HG03520 (cell line): Measurements from ENCODE around the gene AMIGO3.
"Not testable (repeated sequence)": the region's sequence is repeated elsewhere in the genome, so short reads cannot be mapped to it uniquely, and the experiment has no call there.

Source experiments
- ATAC-seq: cut with Tn5 transposase; IDR thresholded peaks from one replicate; pipeline ENCODE4 v1.9.1; 2021; ENCODE audit warnings: mild to moderate bottlenecking, moderate library complexity; ENCODE audit not compliant: unreplicated experiment

AMIGO3 gene

GRCh38 chr3:49712631-49713317 lies 6.7 kb downstream of the AMIGO3 start:
- no peak for ATAC-seq

GRCh38 chr3:49712166-49712565 lies 7.3 kb downstream of the AMIGO3 start:
- no peak for ATAC-seq

- ATAC-seq = no peak
These were observed 8.0 kb downstream of the AMIGO3 start for GRCh38 chr3:49711489-49711888.

- ATAC-seq = no peak
These were observed 9.6 kb downstream of the AMIGO3 start for GRCh38 chr3:49709852-49710251.

GRCh38 chr3:49707113-49707480 lies 12.4 kb downstream of the AMIGO3 start:
- no peak for ATAC-seq

- ATAC-seq = no peak
These were observed 12.9 kb downstream of the AMIGO3 start for GRCh38 chr3:49706456-49707112.

GRCh38 chr3:49705390-49705960 lies 14.0 kb downstream of the AMIGO3 start:
- ATAC-seq = no peak

GRCh38 chr3:49704629-49705028 lies 14.9 kb downstream of the AMIGO3 start:
- no peak for ATAC-seq

- ATAC-seq = no peak
These were observed 15.5 kb downstream of the AMIGO3 start for GRCh38 chr3:49703956-49704355.

GRCh38 chr3:49703443-49703927 lies 16.0 kb downstream of the AMIGO3 start:
- ATAC-seq = peak; percentile 85

GRCh38 chr3:49702672-49703071 lies 16.8 kb downstream of the AMIGO3 start:
- no peak for ATAC-seq

GRCh38 chr3:49701388-49702077 lies 18.0 kb downstream of the AMIGO3 start:
- ATAC-seq = no peak

- ATAC-seq = no peak
These were observed 18.9 kb downstream of the AMIGO3 start for GRCh38 chr3:49700453-49701128.

GRCh38 chr3:49700014-49700413 lies 19.5 kb downstream of the AMIGO3 start:
- no peak for ATAC-seq

- ATAC-seq = no peak
These were observed 20.1 kb downstream of the AMIGO3 start for GRCh38 chr3:49699281-49699979.

GRCh38 chr3:49695350-49696015 lies 24.0 kb downstream of the AMIGO3 start:
- ATAC-seq = not testable (repeated sequence)

- not testable (repeated sequence) for ATAC-seq
These were observed 24.9 kb downstream of the AMIGO3 start for GRCh38 chr3:49694409-49695070.

- not testable (repeated sequence) for ATAC-seq
These were observed 28.0 kb downstream of the AMIGO3 start for GRCh38 chr3:49691481-49691880.

- not testable (repeated sequence) for ATAC-seq
These were observed 28.6 kb downstream of the AMIGO3 start for GRCh38 chr3:49690856-49691255.
